ENCODE data around the gene PFDN4.

- TF ChIP-seq POLR2AphosphoS5 (IDR thresholded peaks at IDR 0.05; ENCODE audit: low read depth, low read length) (no peak), TAF1 (IDR thresholded peaks at IDR 0.05; ENCODE audit: borderline replicate concordance, low read depth, low read length) (no peak)
Measured at GRCh38 chr20:54189630-54190029, 18.3 kb upstream of the PFDN4 start.
